Hippocampal formation (tissue), 2 donors: ENCODE data around the gene AKAP10.
A peak's percentile ranks its signal among the peaks of the same experiment; 100 is the strongest.
"Not testable (repeated sequence)": the region's sequence is repeated elsewhere in the genome, so short reads cannot be mapped to it uniquely, and the experiment has no call there.

Experiments used
- DNase-seq, 2 donors: peaks; one replicate each; lab custom pipeline; 2025; lab: John Stamatoyannopoulos, UW

AKAP10 gene

DNA sequence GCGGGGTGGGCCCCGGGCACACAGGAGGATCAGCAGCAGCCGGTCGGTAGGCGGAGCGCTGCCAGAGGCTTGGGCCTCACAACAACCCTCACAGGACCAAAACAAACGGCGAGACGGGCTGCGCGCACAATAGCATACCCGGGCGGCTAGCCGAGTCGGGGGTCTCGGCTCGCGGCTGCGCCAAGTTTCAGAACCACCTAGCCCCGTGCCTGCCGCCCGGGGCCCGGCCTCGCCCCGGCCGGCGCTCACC is 110.6 kb downstream of the AKAP10 start:
- peak; percentile 64 to 68 for DNase-seq

DNA sequence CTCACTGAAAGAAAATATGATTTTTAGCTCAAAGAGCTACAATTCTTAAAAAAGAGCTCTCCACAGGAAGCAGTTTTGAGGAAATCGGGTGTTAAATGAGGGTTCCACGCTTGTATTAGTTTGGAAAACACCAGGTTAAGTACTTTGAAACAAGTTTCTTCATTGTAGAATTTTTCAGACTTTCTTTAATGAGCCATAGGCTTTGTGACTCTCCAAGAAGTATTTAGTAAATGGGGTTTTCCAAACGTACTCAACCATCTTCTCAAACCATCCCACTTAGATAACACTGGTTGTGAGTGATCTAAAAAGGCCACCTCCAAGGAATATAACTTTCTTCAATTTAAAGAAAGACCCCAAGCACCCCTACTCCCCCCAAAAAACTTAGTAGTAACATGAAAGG is 112.6 kb downstream of the AKAP10 start:
- DNase-seq: no peak

DNA sequence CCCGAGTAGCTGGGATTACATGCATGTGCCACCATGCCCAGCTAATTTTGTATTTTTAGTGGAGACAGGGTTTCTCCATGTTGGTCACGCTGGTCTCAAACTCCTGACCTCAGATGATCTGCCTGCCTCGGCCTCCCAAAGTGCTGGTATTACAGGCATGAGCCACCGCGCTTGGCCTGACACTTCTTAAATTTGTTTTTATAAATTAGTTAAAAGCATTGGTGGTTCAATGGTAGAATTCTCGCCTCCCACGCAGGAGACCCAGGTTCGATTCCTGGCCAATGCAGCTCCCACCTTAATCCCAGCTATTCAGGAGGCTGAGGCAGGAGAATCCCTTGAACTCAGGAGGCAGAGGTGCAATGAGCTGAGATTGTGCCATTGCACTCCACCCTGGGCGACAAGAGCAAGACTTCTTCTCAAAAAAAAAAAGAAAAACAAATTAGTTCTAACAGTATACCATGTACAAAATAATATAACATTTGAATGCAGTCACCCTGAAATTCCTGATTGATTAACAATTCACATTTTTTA is 116.9 kb downstream of the AKAP10 start:
- DNase-seq: not testable (repeated sequence)

DNA sequence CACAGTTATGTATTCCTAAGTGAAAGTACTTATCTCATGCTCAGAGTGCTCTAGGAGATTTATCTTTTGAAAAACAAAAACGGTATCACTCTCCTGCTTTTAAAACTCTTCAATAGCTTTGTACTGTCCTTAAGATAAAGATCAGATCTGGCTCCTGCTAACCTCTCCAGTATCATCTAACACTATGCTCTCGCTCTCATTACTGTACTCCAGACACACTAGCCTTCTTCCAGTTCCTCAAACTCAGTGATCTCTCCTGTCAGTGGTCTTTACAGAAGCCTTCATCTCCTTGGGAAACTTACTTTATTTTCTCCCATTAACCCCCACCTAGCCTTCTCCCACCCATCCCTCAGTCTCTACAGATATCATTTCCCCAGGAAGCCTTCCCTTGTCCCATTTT is 120.0 kb downstream of the AKAP10 start:
- DNase-seq: no peak
